HT1080 (cell line): ENCODE data around the gene LHFPL6. TPM values are rescaled to one million over a fixed set of nuclear protein-coding genes. Genes with fewer than 3 reads are reported as not detected.

Experiments
- DNase-seq: peaks from one replicate; pipeline ENCODE4 v3.0.0-alpha.2; 2015; ENCODE audit warnings: low read depth
- total RNA-seq: library from RNA; depleted of rRNA; stranded (reverse); fragments of >200 nt; shearing (Covaris generic); gene quantifications from 2 replicates; pipeline ENCODE4 v1.2.3, GENCODE V29; 2014

Gene LHFPL6
- total RNA-seq, 1 experiment from 2014 or later = 17.8 TPM

DNA sequence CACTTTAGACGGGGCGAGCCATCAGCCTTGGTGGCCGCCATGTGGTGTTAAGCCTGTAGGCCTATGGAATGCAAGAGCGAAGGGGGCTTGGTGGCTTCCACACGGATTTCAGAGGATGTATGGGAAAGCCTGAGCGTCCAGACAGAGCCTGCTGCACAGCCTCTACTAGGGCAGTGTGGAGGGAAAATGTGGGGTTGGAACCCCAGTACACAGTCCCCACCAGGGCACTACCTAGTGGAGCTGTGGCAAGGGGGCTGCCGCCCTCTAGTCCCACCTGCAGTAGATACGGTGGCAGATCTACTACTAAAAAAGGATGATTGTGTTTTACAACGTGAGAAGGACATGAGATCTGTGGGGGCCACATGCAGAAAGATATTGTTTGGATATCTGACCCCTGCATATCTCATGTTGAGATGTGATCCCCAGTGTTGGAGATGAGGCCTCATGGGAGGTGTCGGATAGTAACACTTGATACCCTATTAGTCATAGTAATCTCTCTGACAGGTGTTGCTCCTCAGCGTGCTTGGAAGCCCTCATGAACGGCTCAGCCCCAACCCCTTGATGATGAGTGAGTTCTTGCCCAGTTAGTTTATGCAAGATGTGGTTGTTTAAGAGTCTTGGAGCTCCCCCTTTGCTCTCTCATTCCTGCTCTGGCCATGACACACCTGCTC is 45.6 kb downstream of the LHFPL6 start:
- DNase-seq = no peak

DNA sequence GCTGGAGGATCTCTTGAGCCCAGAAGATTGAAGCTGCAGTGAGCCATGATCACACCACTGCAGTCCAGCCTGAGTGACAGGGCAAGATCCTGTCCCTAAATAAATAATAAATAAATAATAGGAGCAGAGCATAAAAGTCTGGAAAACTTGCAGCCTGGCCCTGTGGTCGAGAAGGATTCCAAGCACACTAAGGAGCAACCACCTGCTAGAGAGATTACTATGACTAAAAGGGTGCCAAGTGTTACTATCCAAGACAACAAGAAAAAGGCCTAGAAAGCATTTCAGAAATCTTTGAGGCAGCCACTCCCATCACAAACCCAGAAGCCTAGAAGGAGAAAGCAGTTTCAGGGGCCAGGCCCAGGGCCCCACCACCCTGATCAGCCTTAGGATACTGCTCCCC is 46.1 kb downstream of the LHFPL6 start:
- DNase-seq = no peak

DNA sequence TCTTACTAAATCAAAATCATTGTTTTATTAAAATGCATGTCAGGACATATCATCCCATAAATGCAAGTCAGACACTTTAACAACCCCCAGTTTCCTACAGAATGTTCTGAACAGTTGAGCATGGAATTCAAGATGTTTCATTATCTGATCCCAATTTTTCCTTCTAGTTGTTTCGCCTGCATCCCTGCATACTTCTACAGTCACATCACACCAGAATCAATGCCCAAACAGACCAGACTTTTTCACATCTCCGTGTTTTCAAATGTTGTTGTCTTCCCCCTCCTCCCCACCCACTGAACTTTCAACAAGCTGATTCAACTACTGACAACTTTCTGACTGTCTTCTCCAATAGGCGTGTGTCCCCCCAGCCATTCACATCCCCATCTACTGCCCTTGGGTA is 48.6 kb downstream of the LHFPL6 start:
- DNase-seq = no peak

DNA sequence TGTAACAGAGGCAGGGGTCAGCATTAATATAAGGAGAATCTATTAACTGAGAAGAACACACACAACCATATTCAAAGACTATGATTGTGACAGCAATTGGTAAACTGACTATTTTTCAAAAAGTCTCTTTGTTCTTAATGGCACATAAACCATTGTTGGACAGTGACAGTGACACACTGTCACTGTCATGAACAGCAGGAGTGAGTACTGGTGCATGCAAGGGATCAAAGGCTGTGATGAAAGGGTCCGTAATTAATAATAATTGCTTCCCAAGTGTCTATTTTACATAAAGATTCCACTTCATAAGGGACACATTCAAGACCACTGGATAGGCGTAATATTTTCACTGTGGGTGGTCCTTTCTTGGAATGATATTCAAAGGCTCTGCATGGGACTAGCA is 50.7 kb downstream of the LHFPL6 start:
- DNase-seq = no peak

DNA sequence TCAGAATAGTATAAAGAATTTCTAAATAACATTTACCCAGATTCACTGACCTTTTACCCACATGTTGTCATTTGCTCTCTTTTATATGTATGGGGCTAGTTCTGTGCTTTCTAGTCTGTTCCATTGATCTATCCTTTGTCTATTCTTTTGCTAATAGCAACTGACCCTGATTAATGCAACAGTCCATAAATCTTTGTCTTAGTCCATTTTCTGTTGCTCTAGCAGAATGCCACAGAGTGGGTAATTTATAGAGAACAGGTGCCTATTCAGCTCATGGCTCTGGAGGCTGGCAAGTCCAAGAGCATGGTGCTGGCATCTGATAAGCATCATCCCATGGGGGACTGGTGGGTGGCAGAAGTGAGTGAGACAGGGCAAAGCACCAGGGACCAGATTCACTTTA is 52.1 kb downstream of the LHFPL6 start:
- DNase-seq = no peak

DNA sequence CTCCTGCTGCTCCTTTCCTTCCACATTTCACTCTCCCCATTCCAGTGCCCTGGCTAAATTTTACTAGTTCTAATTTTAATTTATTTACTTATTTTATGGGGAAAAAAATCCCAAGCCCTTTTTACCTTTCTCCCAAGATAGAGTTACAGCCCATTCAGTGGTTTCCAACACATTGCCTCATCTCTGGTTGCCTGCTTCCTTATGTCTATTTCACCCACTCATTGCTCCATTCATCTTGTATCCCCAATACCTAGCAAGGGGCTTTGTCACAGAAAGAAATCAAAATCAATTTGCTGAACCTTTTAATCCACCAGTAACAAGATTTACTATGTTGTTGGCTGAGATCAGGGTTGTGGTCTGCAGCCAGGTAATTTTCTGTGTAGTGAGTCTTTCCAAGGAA is 55.9 kb downstream of the LHFPL6 start:
- DNase-seq = no peak

DNA sequence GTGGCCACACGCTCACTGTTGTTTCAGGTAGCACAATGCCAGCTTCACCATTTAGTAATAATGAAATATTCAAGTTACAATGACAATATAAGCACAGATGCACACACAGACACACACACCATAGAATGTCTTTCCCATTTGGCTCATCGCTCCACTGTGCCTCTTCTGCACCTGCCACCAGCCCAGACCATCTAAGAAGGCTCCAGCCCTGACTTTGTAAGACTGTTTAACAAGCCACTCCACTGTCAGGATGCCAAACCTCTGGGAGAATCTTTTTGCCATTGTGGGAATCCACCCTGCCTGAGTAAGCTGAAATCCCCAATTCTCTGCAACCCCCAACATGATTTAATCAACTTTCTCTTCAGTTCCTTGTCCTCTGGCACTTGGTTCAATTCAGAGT is 60.6 kb downstream of the LHFPL6 start:
- DNase-seq = no peak

DNA sequence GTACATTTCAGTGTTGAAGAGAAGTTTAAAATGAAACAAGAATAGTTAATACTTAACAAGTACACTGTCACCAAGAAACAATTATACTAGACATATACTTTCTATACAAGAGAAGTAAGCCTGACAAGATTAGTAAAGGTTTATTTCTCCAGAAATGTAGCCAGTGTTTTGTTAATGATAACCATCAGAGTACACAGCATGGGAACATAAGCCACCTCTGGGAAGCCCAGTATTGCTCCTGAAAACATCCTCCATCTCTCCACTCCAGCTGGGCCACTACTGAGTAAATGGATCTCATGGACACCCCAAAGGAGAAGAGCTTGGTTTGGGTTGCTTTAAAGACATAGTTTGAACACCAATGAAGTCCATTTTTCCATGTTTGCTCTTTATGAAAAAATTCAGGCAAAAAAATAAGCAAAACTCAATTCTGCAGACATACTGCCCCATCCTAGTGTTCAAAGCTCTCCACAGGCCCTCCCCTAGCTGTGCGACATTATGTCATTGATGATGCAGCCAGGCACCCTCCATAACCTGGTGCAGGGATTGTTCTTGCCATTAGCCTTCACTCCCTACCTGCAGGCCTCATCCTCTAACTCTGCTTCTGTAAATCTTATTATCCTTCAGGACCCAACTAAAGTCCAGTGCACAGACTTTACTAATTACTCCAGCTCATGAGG is 61.9 kb downstream of the LHFPL6 start:
- no peak for DNase-seq

DNA sequence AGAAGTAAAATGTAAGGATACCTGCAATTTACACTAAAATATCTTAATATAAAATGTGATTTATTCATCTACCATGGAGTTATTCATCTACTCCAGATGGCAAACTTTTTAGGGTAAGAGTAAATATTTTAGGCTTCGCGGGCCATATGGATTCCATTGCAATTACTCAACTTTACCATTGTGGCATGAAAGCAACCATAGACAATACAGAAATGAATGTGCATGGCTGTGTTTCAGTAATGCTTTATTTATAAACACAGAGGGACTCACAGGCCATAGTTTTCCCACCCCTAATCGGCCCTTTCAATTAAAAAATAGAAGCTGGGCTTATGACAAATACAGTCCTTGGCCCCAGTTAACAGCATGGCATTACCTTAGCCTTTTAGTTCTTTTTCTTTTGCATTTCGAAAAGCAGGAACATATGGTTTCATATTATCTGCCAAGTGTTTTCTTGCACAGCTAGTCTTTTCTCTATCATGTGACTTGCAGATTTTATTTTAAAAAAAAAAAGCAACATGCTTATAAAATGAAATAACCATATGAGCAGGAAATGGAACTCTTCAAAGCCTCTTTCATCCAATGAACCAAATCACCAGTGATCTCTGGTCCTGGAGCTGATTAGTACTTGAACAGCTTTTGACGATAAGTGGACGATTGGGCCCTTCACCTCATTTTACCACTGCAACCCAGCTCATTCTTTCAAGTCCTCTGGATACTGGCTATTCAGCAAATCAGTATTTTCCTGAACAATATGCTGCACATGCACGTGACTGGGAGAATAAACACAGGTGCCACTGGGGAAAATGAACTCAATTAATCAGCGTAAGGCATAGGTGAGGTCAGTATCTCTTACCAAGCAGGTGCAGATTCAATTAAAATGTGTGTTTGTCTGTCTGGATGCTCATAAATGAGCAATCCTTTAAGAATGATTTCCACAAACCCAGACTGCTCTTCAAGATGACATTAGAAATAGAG is 63.9 kb downstream of the LHFPL6 start:
- DNase-seq = peak; percentile 34

DNA sequence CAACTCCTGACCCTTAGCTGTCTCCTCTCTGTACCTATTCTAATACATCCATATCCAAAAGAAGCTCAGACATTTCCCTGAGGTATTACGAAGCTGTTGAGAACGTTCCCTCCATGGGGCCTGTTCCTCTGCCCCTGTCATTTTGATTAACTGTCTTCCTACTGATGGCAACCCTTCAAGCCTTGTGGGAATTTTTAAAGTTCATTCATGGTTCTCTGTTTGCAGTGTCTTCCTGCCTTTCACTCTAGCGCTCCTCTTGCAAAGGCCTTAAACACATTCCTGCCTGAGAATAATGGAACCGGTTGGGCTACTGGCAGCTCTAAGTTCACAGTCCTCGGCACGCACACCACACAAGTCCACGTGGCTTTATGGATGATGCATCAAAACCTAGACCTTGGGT is 66.1 kb downstream of the LHFPL6 start:
- DNase-seq = no peak

DNA sequence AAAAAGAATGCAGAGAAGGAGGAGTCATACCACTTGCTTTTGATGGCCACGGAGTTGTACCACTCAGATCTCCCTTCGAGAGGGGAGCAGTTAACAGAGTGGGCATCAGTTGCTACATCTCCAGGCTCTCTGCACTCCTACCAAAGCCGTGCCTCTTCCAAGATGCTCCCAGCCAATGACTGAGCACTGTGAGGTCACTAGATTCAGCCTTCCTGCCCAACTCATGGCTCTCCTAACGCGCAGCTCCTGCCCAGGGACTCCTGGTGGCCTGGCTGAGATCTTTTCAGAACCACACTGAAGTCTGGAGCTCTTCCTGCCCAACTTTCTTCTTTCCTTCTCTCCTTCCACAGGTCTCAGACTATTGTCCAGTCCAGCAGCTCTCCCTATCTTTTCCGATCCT is 66.7 kb downstream of the LHFPL6 start:
- DNase-seq = no peak

DNA sequence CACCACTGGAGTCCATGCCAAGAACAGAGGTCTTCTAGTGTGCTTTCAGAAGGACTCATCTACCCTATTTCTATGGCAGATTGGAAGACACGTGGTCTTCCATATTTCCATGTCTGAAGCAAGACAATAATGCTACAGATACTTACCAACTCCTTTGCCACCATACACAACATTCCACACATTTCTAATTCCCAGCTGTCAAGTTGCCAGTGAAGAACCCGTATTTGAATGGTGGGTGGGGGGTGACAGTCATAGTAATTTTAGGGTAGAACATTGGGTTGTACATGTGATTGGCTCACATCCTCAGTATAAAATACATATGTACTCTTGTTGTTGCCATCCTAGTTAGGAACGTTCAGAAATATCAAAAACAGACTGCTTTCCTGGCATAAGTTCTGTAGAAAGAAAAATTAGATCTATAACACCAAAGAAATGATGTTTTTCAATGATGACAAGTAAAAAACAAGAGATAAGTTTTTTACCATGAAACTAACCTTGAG is 69.3 kb downstream of the LHFPL6 start:
- DNase-seq = no peak

DNA sequence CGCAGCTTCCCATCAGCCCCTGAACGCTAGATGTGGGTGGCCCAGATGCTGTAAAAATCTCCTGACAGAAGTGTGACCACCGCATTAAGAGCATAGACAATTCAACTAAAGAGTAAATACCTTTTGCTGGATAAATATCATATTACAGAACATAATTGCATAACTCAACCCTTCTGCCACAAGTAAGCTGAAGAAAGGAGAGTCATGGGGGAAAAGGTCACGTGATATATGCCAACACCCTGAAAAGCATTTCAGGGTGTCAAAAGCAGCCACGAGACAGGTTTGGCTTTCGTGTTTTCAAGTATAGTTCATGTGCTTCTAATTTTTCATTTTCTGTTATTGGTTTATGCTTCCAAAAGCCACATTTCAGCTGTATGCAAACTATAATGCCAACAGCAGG is 71.3 kb downstream of the LHFPL6 start:
- DNase-seq = peak; percentile 3

DNA sequence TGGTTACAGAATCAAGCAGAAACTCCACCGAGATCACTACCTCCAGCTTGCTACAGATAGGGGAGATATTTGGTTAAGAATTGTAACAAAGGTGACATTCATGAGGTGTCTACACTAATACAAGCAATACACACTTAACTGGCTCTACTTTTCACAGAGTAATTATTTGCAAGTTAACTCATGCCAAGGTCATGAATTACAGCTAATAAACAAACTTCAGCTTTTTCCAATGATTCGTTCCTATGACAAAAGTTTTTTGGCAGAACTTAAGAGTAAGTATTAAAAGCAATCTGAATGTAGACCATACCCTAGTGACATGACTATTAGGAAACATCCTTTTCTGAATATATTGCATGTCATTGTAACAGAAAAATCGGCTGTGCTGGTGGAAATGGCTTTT is 72.1 kb downstream of the LHFPL6 start:
- peak; percentile 2 for DNase-seq

DNA sequence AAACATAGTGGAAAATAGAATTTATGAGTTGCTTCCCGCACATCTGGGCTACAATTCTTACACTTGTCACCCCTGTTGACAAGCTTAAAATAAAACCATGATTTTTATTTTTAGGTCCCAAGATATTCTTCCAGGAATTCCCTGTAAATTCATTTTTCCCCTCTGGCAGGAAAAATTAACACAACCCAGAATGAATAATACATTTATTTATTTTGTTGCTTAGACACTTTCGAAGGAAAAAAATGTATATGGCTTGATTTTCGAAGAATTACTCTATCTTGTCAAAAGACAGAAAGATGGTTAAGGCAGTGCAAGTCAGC is 74.4 kb downstream of the LHFPL6 start:
- DNase-seq = no peak

DNA sequence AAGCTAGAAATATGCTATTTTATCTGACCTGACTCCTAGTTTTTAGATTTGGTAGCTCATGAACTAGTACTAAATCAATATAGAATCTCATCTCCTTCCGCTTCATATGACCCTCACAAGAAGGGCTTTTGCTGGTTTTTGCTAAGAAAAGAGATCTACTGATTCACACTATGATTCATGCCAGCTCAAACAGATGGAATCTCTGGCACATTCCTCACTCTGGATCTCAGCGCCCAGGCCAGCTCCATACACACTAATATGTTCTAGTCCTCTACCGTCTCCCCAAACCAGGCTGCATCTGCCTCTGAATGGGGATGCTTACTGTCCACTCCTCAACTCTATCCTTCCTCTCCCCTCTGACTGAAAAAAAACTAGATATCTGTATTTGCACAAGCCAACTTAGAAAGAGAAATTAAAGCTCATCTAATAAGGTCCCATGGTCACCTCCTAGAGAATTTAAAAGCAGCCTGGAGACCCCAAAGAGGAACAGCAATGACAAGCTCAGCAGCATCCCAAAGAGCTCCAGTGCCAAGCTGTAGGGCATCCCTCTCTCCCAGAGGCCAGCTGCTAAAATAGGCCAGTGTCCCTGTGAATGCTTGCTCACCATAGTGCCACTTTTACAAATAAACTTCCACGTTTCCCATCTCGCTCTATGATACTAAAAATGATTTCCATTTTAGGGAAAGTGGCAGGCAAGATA is 74.9 kb downstream of the LHFPL6 start:
- peak; percentile 96 for DNase-seq

DNA sequence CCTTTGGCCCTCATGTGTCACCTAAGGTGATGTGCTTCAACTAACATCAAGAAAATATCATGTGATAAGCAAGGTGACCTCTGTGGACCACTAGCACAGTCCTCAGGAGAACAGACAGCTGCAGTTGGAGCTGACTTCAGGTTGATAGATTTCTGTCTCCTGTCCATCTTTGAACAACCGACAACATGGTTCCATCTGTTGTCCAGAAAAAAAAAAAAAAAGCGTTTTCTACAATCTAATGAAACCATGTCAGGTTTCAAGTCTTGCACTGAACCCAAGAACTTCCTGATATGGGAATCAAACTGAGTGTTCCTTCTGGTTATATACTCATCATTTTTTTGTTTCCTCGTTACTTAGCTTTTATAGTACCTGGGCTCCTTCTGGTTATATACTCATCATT is 75.7 kb downstream of the LHFPL6 start:
- no peak for DNase-seq

DNA sequence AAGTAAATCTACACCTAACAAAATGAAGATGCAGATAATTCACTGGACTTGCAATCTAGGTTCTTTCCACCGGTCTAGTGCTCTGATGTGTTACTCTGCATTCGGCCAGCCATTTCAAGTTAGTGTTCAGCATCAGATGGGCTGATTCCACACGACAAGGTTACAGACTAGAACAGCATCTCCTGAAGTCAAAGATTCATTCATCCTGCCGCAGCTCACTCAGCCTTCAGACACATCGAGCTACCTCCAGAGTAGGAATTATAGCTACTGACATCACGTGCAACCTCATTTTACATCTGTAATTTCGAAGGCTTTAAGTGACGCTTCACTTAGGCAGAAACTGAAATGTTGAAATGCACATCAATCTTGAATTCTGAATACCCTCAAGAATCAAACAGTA is 76.5 kb downstream of the LHFPL6 start:
- no peak for DNase-seq

DNA sequence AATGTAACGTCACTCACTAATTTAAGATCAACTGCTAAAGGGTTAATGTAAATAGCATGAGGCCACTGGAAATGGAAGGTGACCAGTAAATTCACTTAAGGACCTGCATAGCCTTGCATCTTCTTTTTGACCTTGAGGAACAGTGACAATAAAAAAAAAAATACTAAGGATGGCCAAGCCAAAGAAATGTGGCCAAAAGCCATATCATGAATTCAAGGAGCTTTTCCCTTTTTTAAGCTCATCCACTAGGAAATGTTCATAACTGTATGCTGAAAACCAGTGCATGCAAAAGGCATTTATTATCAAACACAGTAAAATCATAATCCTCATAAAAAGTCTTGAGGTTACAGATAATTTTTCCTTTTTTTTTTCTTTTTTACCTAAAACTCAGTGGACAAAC is 77.5 kb downstream of the LHFPL6 start:
- DNase-seq = no peak

DNA sequence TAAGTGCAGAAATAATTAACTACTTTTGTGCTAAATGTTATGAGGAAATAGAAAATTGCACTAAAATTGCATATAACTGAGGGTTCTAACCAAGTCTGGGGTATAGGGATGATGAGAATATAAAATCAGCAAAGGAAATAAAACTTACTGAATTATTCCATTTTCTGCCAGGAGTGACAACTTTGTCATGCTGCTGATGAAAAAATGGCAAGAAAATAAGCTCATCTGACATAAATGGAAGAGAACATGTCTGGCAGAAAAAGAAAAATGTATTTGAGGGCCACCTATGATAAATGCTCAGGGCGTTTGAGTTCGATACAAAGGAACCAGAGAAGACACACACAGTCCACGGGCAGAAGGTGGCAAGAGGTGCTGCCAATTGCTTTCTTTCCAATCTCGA is 78.2 kb downstream of the LHFPL6 start:
- DNase-seq = no peak

DNA sequence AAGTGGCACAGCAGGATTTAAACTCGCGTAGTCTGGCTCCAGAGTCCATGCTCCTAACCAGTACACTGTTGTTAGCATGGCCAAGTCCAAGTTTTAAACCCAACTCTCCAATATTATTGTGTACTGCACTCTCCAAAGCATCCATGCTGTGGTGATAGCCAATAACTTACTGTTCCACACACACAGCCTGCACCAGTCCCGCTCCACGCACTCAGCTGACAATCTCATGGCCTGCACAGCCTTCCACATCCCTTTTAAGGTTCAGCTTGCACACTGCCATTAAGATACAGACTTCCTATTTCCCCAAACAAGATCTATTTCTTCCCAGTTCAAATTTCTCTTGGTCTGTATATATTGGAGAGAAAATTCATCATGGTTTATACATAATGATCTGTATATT is 80.7 kb downstream of the LHFPL6 start:
- no peak for DNase-seq

DNA sequence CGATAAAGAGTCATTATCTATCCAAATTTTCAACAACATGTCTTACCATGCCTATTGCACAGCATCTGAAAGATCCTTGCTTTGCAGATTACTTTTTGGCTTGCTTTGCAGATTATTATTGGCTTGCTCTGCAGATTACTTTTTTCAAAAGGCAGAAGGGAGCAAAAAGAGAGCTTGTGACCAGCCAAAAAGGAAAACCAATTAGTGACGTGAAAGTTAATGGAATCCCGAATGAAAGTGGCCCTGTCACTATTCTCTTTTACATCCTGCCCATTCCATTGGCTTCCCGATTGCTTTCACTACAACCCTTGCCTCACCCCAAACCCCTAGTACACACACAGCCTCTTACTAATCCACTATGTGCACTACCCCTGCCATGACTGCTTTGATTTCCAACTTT is 81.3 kb downstream of the LHFPL6 start:
- no peak for DNase-seq
